KMS-11 (cell line): ENCODE data around the gene MS4A5.

Experiments
- H2AFZ ChIP-seq: fragments of 200-600 bp; sonication (generic); 2 replicates; pipeline ENCODE4 v1.6.1; 2016; ENCODE audit warnings: antibody characterized with exemption, mixed run types, low read depth
- H3K27ac ChIP-seq: fragments of 200-600 bp; sonication (generic); 2 replicates; pipeline ENCODE4 v1.6.1; 2016; ENCODE audit warnings: mild to moderate bottlenecking, mixed run types
- H3K27me3 ChIP-seq: fragments of 200-600 bp; sonication (generic); 2 replicates; pipeline ENCODE4 v1.6.1; 2017; ENCODE audit warnings: mild to moderate bottlenecking, low read depth, mixed run types, moderate library complexity; ENCODE audit not compliant: insufficient read depth
- H3K36me3 ChIP-seq: fragments of 200-600 bp; sonication (generic); 2 replicates; pipeline ENCODE4 v1.6.1; 2017; ENCODE audit warnings: mild to moderate bottlenecking, mixed run types; ENCODE audit not compliant: insufficient read depth
- H3K4me1 ChIP-seq: fragments of 200-600 bp; sonication (generic); 2 replicates; pipeline ENCODE4 v1.6.1; 2016; ENCODE audit warnings: mild to moderate bottlenecking, low read depth, mixed run types; ENCODE audit not compliant: poor library complexity, severe bottlenecking
- H3K4me2 ChIP-seq: fragments of 200-600 bp; sonication (generic); 2 replicates; pipeline ENCODE4 v1.7.0; 2016; ENCODE audit warnings: mild to moderate bottlenecking, mixed run types
- H3K4me3 ChIP-seq: fragments of 200-600 bp; sonication (generic); IDR thresholded peaks from 2 replicates; pipeline ENCODE4 v1.6.1; 2017; ENCODE audit warnings: low read depth, low read length, mixed read lengths; ENCODE audit not compliant: insufficient read depth
- H3K79me2 ChIP-seq: fragments of 200-600 bp; sonication (generic); 2 replicates; pipeline ENCODE4 v1.6.1; 2016; ENCODE audit warnings: low read depth, mixed run types; ENCODE audit not compliant: insufficient read depth
- H3K9ac ChIP-seq: fragments of 200-600 bp; sonication (generic); 2 replicates; pipeline ENCODE4 v1.6.1; 2016; ENCODE audit warnings: mild to moderate bottlenecking, mixed run types
- H4K20me1 ChIP-seq: fragments of 200-600 bp; sonication (generic); 2 replicates; pipeline ENCODE4 v1.6.1; 2016; ENCODE audit warnings: mild to moderate bottlenecking, mixed run types; ENCODE audit not compliant: insufficient read depth
- CTCF ChIP-seq: fragments of 200-600 bp; sonication (generic); conservative IDR thresholded peaks from 2 replicates; pipeline ENCODE4 v1.6.1; 2017; ENCODE audit warnings: low read depth, mild to moderate bottlenecking, antibody characterized with exemption, low read length, moderate library complexity, mixed read lengths

The MS4A5 gene

GRCh38 chr11:60420015-60420414 lies 9.4 kb upstream of the MS4A5 start:
- Histone ChIP-seq H3K36me3 (no peaks in the 10 kb centered on the region), H3K4me2 (no peak overlapping the region), H3K27me3 (no peaks in the 10 kb centered on the region), H3K4me3 (no peak overlapping the region), H3K9ac (no peak overlapping the region), H4K20me1 (no peaks in the 10 kb centered on the region), H3K79me2 (no peaks in the 10 kb centered on the region), H2AFZ (no peak overlapping the region), H3K27ac (no peak overlapping the region), H3K4me1 (no peaks in the 10 kb centered on the region)
- no peak for TF ChIP-seq CTCF

GRCh38 chr11:60422609-60423008 lies 6.8 kb upstream of the MS4A5 start:
- H3K9ac ChIP-seq, result no peak overlapping the region
- H2AFZ ChIP-seq, result no peak overlapping the region
- H3K27me3 ChIP-seq, result no peaks in the 10 kb centered on the region
- H3K27ac ChIP-seq, result no peak overlapping the region
- H3K4me2 ChIP-seq, result no peak overlapping the region
- no peaks in the 10 kb centered on the region for H4K20me1 ChIP-seq
- no peak overlapping the region for H3K4me3 ChIP-seq
- no peaks in the 10 kb centered on the region for H3K79me2 ChIP-seq
- no peak for TF ChIP-seq CTCF
- no peaks in the 10 kb centered on the region for H3K36me3 ChIP-seq
- H3K4me1 ChIP-seq, result peaks cover under 1% of the 10 kb centered on the region

- no peak for TF ChIP-seq CTCF
- Histone ChIP-seq H3K9ac (peak overlapping the region; percentile 3; the same call in 1 of the 2 replicates), H3K4me2 (peak overlapping the region; percentile 5; the same call in 1 of the 2 replicates), H3K27me3 (no peaks in the 10 kb centered on the region), H3K79me2 (no peaks in the 10 kb centered on the region), H3K4me1 (peaks cover 22% of the 10 kb centered on the region), H3K36me3 (no peaks in the 10 kb centered on the region), H3K4me3 (no peak overlapping the region), H4K20me1 (no peaks in the 10 kb centered on the region), H2AFZ (peak overlapping the region; percentile 14; the same call in 1 of the 2 replicates), H3K27ac (peak overlapping the region; percentile 64)
Measured at GRCh38 chr11:60428517-60428916, 855 bp upstream of the MS4A5 start.

- H2AFZ ChIP-seq, result no peak overlapping the region
- H3K4me2 ChIP-seq, result no peak overlapping the region
- H4K20me1 ChIP-seq, result no peaks in the 10 kb centered on the region
- H3K9ac ChIP-seq, result no peak overlapping the region
- H3K27me3 ChIP-seq, result no peaks in the 10 kb centered on the region
- TF ChIP-seq CTCF, result no peak
- H3K4me3 ChIP-seq, result no peak overlapping the region
- no peak overlapping the region for H3K27ac ChIP-seq
- H3K4me1 ChIP-seq, result peaks cover 22% of the 10 kb centered on the region
- no peaks in the 10 kb centered on the region for H3K36me3 ChIP-seq
- no peaks in the 10 kb centered on the region for H3K79me2 ChIP-seq
Measured at GRCh38 chr11:60431251-60431650, 1.9 kb downstream of the MS4A5 start.
